Activated naive CD8-positive, alpha-beta T cell treated with anti-CD3 and anti-CD28 coated beads, Interleukin-2, amount 10 ng/mL, durations not matched to agents 7 days and 5 days (primary cell): Measurements from ENCODE around the gene DEDD. TPM values are rescaled to one million over a fixed set of nuclear protein-coding genes. Genes with fewer than 3 reads are reported as not detected.
"Not testable (repeated sequence)": the region's sequence is repeated elsewhere in the genome, so short reads cannot be mapped to it uniquely, and the experiment has no call there.

Experiments used
- ATAC-seq: fragments of 150-1000 bp; cut with Tn5 transposase; one replicate; pipeline ENCODE4 v1.10.0; 2021; ENCODE audit warnings: low read depth, moderate library complexity
- POLR2A ChIA-PET: fragments of 350-600 bp; sonication (Branson Sonifier 250); formaldehyde crosslinking; loops from one replicate; lab custom pipeline; 2021; ENCODE audit warnings: antibody characterized with exemption; lab: Charles Lee
- DNase-seq: peaks from one replicate; pipeline ENCODE4 v3.0.0; 2021
- H3K27ac Mint-ChIP-seq: one replicate; pipeline ENCODE4 v1.8.0; 2022; ENCODE audit warnings: mild to moderate bottlenecking, mixed read lengths
- H3K27me3 Mint-ChIP-seq: one replicate; pipeline ENCODE4 v1.8.0; 2022; ENCODE audit warnings: mild to moderate bottlenecking, moderate library complexity, mixed read lengths
- H3K36me3 Mint-ChIP-seq: one replicate; pipeline ENCODE4 v1.8.0; 2021; ENCODE audit warnings: mild to moderate bottlenecking, mixed read lengths
- H3K4me1 Mint-ChIP-seq: one replicate; pipeline ENCODE4 v1.8.0; 2021; ENCODE audit warnings: mixed read lengths
- H3K4me3 Mint-ChIP-seq: one replicate; pipeline ENCODE4 v1.8.0; 2022; ENCODE audit warnings: mild to moderate bottlenecking, moderate library complexity, mixed read lengths
- H3K9me3 Mint-ChIP-seq: one replicate; pipeline ENCODE4 v1.8.0; 2021; ENCODE audit warnings: mixed read lengths
- total RNA-seq, 2 experiments: library from RNA; stranded (reverse); gene quantifications; one replicate each; pipeline ENCODE4 v1.2.3, GENCODE V29; 2021

Gene DEDD
- total RNA-seq, 2 experiments from 2014 or later: 39.8 to 40.3 TPM

- peaks cover 40% of the 10 kb centered on the region for H3K4me1 Mint-ChIP-seq
- ATAC-seq: no peak
- POLR2A ChIA-PET: interaction anchor here (0.6 to 2.4 kb wide), 13 partner anchors 10 to 118 kb away, joined by 3 to 15 read pairs (median 5); partner anchors contain the start of genes ARHGAP30, B4GALT3, F11R and PPOX
- H3K27me3 Mint-ChIP-seq: no peaks in the 10 kb centered on the region
- no peak overlapping the region for H3K4me3 Mint-ChIP-seq
- DNase-seq: no peak
- no peaks in the 10 kb centered on the region for H3K9me3 Mint-ChIP-seq
- H3K27ac Mint-ChIP-seq: no peak overlapping the region
- H3K36me3 Mint-ChIP-seq: peaks cover 30% of the 10 kb centered on the region
Measured at GRCh38 chr1:161131523-161132409, 701 bp downstream of the DEDD start.

GRCh38 chr1:161130266-161130665, 2.2 kb downstream of the DEDD start:
- no peaks in the 10 kb centered on the region for H3K9me3 Mint-ChIP-seq
- DNase-seq (no peak), ATAC-seq (no peak)
- H3K36me3 Mint-ChIP-seq: peaks cover 36% of the 10 kb centered on the region
- H3K4me3 Mint-ChIP-seq: peak overlapping the region; percentile 9
- POLR2A ChIA-PET: interaction anchor here (1.7 kb wide), 1 partner anchor 13 kb away, joined by 4 read pairs; the partner anchor contains the start of genes NIT1 and PFDN2
- H3K27ac Mint-ChIP-seq: no peak overlapping the region
- peaks cover 45% of the 10 kb centered on the region for H3K4me1 Mint-ChIP-seq
- no peaks in the 10 kb centered on the region for H3K27me3 Mint-ChIP-seq

DNA sequence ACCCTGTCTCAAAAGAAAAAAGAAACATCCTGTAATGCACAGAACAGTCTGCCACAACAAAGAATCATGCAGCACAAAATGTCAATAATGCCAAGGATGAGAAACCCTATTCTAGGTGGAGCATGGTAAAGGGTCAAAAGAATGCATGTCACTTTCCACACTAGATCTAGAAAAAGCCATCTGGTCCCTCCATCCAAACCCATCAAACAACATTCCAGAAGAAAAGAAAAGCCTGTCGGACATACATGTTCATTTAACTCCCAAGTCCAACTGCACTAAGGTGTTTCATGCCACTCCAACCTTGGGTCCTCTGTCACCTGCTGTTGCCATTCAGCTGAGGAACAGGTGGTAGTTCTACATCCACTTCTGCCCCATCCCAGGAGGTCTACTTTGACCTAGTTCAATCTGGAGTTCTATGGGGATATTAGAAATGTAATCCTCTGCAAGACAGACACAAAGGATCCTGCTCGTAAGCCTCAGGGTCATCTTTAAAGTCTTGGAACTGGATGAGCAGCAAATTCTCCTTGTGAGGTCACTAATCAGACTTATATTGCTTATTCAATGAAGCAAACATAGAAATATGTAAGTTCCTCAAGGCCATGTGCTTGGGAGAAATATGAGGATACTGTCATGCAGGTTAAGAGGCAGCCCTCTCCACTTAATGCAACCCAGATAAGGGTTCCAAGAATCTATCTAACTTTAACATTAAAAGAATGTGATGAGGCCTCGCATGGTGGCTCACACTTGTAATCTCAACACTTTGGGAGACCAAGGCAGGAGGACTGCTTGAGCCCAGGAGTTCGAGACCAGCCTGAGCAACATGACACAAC, 3.7 kb downstream of the DEDD start:
- Mint-ChIP-seq H3K36me3 (peaks cover 38% of the 10 kb centered on the region), H3K4me3 (no peak overlapping the region), H3K9me3 (no peaks in the 10 kb centered on the region), H3K27ac (no peak overlapping the region), H3K27me3 (no peaks in the 10 kb centered on the region), H3K4me1 (peaks cover 43% of the 10 kb centered on the region)
- POLR2A ChIA-PET: interaction anchor here (1.7 kb wide), 1 partner anchor 11 kb away, joined by 4 read pairs; the partner anchor contains the start of genes NIT1 and PFDN2
- ATAC-seq (no peak), DNase-seq (no peak)

- Mint-ChIP-seq H3K36me3 (peaks cover 45% of the 10 kb centered on the region), H3K27ac (peak overlapping the region; percentile 28), H3K9me3 (no peaks in the 10 kb centered on the region), H3K27me3 (no peaks in the 10 kb centered on the region), H3K4me3 (no peak overlapping the region), H3K4me1 (peaks cover 43% of the 10 kb centered on the region)
- POLR2A ChIA-PET: interaction anchor here (1.6 kb wide), 1 partner anchor 10 kb away, joined by 7 read pairs; the partner anchor contains the start of genes NIT1 and PFDN2
- DNase-seq: no peak
- no peak for ATAC-seq
Measured at GRCh38 chr1:161127649-161128048, 4.8 kb downstream of the DEDD start.

DNA sequence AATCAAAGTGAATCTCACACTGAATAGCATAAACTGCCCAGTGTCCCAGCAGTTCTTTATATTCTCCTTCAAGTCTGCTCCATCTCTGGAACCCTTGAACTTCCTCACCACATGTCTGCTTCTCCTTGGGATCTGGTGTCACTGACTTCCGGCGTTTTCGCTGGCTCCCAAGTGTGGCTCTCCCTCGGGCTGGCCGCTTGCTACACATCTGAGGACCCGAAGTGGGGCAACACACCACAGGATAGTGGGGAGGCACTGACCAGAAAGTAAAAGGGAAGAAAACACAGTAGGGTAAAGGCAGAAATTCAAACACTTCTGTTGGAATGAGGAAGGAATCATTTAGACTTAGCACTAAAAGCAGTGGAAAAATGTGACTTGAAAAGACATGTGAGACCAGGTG, 9.5 kb downstream of the DEDD start:
- Mint-ChIP-seq H3K27me3 (no peaks in the 10 kb centered on the region), H3K36me3 (peaks cover 32% of the 10 kb centered on the region), H3K4me1 (peaks cover 29% of the 10 kb centered on the region), H3K4me3 (no peak overlapping the region), H3K9me3 (no peaks in the 10 kb centered on the region), H3K27ac (no peak overlapping the region)
- DNase-seq: no peak
- POLR2A ChIA-PET: interaction anchor here (1.3 to 1.8 kb wide), 3 partner anchors 10 to 77 kb away, joined by 3 to 5 read pairs (median 4); partner anchors contain the start of genes ARHGAP30, DEDD and USF1
- ATAC-seq: no peak

- DNase-seq: no peak
- Mint-ChIP-seq H3K36me3 (peaks cover 25% of the 10 kb centered on the region), H3K27ac (no peak overlapping the region), H3K27me3 (no peaks in the 10 kb centered on the region), H3K4me3 (no peak overlapping the region), H3K9me3 (no peaks in the 10 kb centered on the region), H3K4me1 (peaks cover 24% of the 10 kb centered on the region)
- ATAC-seq: no peak
- POLR2A ChIA-PET: interaction anchor here (0.7 to 1.8 kb wide), 5 partner anchors 11 to 241 kb away, joined by 3 to 5 read pairs (median 4); partner anchors contain the start of genes ARHGAP30, DEDD and USF1
Measured at GRCh38 chr1:161121834-161122233, 10.6 kb downstream of the DEDD start.

- DNase-seq: no peak
- no peak overlapping the region for H3K4me3 Mint-ChIP-seq
- no peaks in the 10 kb centered on the region for H3K9me3 Mint-ChIP-seq
- no peak for ATAC-seq
- H3K36me3 Mint-ChIP-seq: peaks cover 24% of the 10 kb centered on the region
- H3K27ac Mint-ChIP-seq: peak overlapping the region; percentile 30
- peaks cover 26% of the 10 kb centered on the region for H3K4me1 Mint-ChIP-seq
- H3K27me3 Mint-ChIP-seq: no peaks in the 10 kb centered on the region
- POLR2A ChIA-PET: interaction anchor here (0.7 to 1.8 kb wide), 3 partner anchors 12 to 240 kb away, joined by 3 to 4 read pairs (median 4); partner anchors contain the start of genes DEDD and USF1
Measured at GRCh38 chr1:161121042-161121650, 11.3 kb downstream of the DEDD start.

GRCh38 chr1:161119092-161119903, 13.2 kb downstream of the DEDD start:
- no peaks in the 10 kb centered on the region for H3K9me3 Mint-ChIP-seq
- peaks cover 34% of the 10 kb centered on the region for H3K4me1 Mint-ChIP-seq
- POLR2A ChIA-PET: interaction anchor here (1.3 to 2.5 kb wide), 3 partner anchors 21 to 52 kb away, joined by 4 to 16 read pairs (median 14); partner anchors contain the start of gene KLHDC9
- DNase-seq (no peak), ATAC-seq (peak; percentile 60)
- H3K36me3 Mint-ChIP-seq: peaks cover 23% of the 10 kb centered on the region
- H3K27me3 Mint-ChIP-seq: no peaks in the 10 kb centered on the region
- peak overlapping the region; percentile 89 for H3K27ac Mint-ChIP-seq
- peak overlapping the region; percentile 94 for H3K4me3 Mint-ChIP-seq

DNA sequence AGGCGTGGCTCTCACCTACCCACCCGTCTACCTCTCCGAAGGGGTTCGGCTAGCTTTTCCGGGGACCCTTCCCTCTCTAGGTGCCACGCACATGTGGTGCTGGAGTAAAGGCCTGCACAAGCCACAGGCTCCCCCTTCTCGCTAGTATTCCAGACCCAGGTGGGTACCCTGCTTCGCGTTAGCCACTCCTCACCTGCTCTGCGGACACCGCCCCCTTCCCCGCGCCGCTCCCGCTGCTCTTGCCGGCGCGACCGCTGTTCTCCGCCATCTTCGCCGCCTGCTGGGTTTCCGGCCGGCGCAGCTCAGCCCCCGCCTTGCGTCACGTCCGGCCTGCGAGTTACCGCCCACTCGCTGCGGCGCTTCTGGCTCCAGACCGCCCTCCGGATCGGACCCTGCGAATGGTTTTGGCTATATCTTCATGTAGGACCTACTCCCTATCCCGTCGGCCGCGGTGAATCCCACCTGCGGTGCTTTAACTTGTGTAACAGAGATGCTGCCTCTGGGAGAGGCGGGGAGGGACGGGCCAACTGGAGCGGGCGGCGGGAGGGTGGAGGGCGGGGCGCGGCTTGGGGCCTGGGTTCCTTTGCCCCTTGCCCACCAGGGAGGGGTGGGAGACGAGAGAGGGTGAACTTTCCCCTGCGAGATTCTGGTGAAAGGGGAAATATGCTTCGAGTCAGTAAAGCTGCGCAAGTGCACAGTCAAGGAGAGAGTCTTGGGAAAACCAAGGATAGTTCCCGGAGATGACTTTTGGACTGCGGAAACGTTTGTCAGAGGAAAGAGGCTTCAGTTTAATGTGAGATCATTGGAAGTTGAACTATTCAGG, 14.5 kb downstream of the DEDD start, which contains the start of the genes NIT1 and PFDN2:
Gene NIT1 (plus strand): TSS at position 347 of the 823 bp plus-strand sequence. CDS start 72 bp downstream, at position 419.
Gene PFDN2 (minus strand): TSS at position 279 of the 823 bp plus-strand sequence. CDS start 11 bp downstream, at position 268.
- H3K36me3 Mint-ChIP-seq: peaks cover 19% of the 10 kb centered on the region
- ATAC-seq (peak; percentile 80), DNase-seq (peak; percentile 90)
- no peaks in the 10 kb centered on the region for H3K27me3 Mint-ChIP-seq
- no peaks in the 10 kb centered on the region for H3K9me3 Mint-ChIP-seq
- peak within 1 kb of the TSS; percentile 89 for H3K27ac Mint-ChIP-seq
- peaks cover 45% of the 10 kb centered on the region for H3K4me1 Mint-ChIP-seq
- POLR2A ChIA-PET: interaction anchor here (0.6 to 2.5 kb wide), 21 partner anchors 10 to 407 kb away, joined by 3 to 16 read pairs (median 4); partner anchors contain the start of genes ARHGAP30, CD48, F11R and KLHDC9
- H3K4me3 Mint-ChIP-seq: peak within 1 kb of the TSS; percentile 94

- DNase-seq, H3K27me3 Mint-ChIP-seq, ATAC-seq, POLR2A ChIA-PET, H3K9me3 Mint-ChIP-seq: not testable (repeated sequence)
- H3K4me3 Mint-ChIP-seq: peak overlapping the region; percentile 26
- peaks cover 49% of the 10 kb centered on the region for H3K4me1 Mint-ChIP-seq
- peak overlapping the region; percentile 68 for H3K27ac Mint-ChIP-seq
- peaks cover 17% of the 10 kb centered on the region for H3K36me3 Mint-ChIP-seq
Measured at GRCh38 chr1:161115961-161116360, 16.5 kb downstream of the DEDD start.

DNA sequence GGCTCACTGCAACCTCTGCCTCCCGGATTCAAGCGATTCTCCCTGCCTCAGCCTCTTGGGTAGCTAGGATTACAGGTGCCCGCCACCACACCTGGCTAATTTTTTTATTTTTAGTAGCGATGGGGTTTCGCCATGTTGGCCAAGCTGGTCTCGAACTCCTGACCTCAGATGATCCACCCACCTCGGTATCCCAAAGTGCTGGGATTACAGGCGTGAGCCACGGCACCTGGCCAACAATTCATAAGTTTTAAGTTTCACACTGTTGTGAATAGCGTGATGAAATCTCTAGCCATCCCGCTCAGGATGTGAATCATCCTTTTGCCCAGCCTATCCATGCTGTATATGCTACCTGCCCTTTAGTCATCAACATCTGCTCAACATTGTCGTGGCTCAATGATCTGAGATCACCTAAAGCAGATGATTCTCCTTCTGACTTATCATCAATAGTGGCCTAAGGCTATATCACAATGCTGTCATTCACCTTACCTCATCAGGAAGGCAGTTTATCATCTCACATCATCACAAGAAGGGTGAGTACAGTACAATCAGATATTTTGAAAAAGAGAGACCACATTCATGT, 17.2 kb downstream of the DEDD start:
- POLR2A ChIA-PET: no interaction called here
- ATAC-seq (no peak), DNase-seq (no peak)
- H3K9me3 Mint-ChIP-seq: no peaks in the 10 kb centered on the region
- peak overlapping the region; percentile 68 for H3K27ac Mint-ChIP-seq
- H3K27me3 Mint-ChIP-seq: no peaks in the 10 kb centered on the region
- H3K4me1 Mint-ChIP-seq: peaks cover 48% of the 10 kb centered on the region
- peaks cover 17% of the 10 kb centered on the region for H3K36me3 Mint-ChIP-seq
- peak overlapping the region; percentile 19 for H3K4me3 Mint-ChIP-seq
